Tibial artery (tissue), 4 donors: ENCODE results near the gene PPP4R3A.

Experiments used
- DNase-seq, 2 donors: peaks; one replicate each; pipeline ENCODE4 v3.0.0-alpha.2; 2019
- H3K27ac ChIP-seq, 2 donors: fragments of 200-600 bp; sonication (generic) in 1 of 2; 1 replicate in 1 of 2; 2 replicates in 1 of 2; pipeline ENCODE4 v1.5.1; 2018 to 2019; ENCODE audit warnings: mild to moderate bottlenecking in 1 of 2
- H3K27me3 ChIP-seq, 2 donors: fragments of 200-600 bp; sonication (generic) in 1 of 2; one replicate each; pipeline versions ENCODE4 v1.5.1 to v1.6.0; 2016 to 2019
- H3K36me3 ChIP-seq, 3 donors: fragments of 200-600 bp; sonication (generic) in 2 of 3; one replicate each; pipeline ENCODE4 v1.5.1; 2016 to 2019; ENCODE audit warnings: mild to moderate bottlenecking in 2 of 3
- H3K4me1 ChIP-seq, 4 donors: fragments of 200-600 bp; sonication (generic) in 2 of 4; 1 replicate in 3 of 4; 2 replicates in 1 of 4; pipeline ENCODE4 v1.5.1; 2016 to 2019
- H3K4me3 ChIP-seq, 2 donors: fragments of 200-600 bp; sonication (generic) in 1 of 2; 1 replicate in 1 of 2; 2 replicates in 1 of 2; pipeline ENCODE4 v1.5.1; 2018 to 2019; ENCODE audit warnings: mild to moderate bottlenecking in 2 of 2
- H3K9me3 ChIP-seq, 3 donors: fragments of 200-600 bp; sonication (generic) in 1 of 3; one replicate each; pipeline ENCODE4 v1.5.1; 2016 to 2019
- intact Hi-C: fragments of 100-400 bp; cut with DNase I; formaldehyde crosslinking; loops from one replicate; pipeline ENCODE4 v1.15.0; 2023; ENCODE audit warnings: low total_unique reads
- TF ChIP-seq, protein P1 (sequence below), 2 experiments: fragments of 200-600 bp in 1 of 2; fragments of 450-650 bp in 1 of 2; IDR thresholded peaks; one replicate each; pipeline ENCODE4 v1.5.1; 2017 to 2019; ENCODE audit warnings: antibody characterized with exemption in 2 of 2, mild to moderate bottlenecking in 1 of 2, moderate library complexity in 1 of 2

PPP4R3A gene

DNA sequence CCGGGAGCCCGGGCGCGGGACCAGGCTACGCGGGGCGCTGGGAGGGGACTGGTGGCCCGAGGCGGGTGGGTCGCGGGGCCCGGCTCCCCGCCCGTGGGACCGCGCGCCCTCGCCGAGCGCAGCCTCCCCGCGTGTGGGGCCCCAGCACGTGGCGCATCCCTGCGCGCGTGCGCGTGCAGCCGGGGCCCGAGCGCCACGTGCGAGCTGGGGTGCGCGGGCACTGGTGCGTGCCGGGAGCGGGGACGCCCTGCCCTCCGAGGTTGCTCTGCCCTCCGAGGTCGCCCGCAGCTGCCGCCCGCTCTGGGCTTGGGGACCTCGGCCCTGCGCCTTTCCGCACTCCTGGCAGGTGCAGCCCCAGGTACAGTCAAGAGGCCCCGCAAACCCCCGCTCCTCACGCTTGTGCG lies 92.1 kb downstream of the PPP4R3A start:
- no peaks in the 10 kb centered on the region for H3K9me3 ChIP-seq
- intact Hi-C loops = loop anchor here (5.0 kb wide), 1 partner anchor 96 kb away; no protein-coding TSS in a partner anchor
- TF ChIP-seq, protein P1, sequence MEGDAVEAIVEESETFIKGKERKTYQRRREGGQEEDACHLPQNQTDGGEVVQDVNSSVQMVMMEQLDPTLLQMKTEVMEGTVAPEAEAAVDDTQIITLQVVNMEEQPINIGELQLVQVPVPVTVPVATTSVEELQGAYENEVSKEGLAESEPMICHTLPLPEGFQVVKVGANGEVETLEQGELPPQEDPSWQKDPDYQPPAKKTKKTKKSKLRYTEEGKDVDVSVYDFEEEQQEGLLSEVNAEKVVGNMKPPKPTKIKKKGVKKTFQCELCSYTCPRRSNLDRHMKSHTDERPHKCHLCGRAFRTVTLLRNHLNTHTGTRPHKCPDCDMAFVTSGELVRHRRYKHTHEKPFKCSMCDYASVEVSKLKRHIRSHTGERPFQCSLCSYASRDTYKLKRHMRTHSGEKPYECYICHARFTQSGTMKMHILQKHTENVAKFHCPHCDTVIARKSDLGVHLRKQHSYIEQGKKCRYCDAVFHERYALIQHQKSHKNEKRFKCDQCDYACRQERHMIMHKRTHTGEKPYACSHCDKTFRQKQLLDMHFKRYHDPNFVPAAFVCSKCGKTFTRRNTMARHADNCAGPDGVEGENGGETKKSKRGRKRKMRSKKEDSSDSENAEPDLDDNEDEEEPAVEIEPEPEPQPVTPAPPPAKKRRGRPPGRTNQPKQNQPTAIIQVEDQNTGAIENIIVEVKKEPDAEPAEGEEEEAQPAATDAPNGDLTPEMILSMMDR (IDR thresholded peaks at IDR 0.05) = no peak
- H3K27me3 ChIP-seq = peaks cover 0 to 25% of the 10 kb centered on the region in 2 donors
- peaks cover 0 to 27% (median 19%) of the 10 kb centered on the region in 4 donors for H3K4me1 ChIP-seq
- DNase-seq = no peak
- H3K27ac ChIP-seq = no peak overlapping the region
- H3K4me3 ChIP-seq = peak overlapping the region; percentile 41 to 51
- H3K36me3 ChIP-seq = no peaks in the 10 kb centered on the region

DNA sequence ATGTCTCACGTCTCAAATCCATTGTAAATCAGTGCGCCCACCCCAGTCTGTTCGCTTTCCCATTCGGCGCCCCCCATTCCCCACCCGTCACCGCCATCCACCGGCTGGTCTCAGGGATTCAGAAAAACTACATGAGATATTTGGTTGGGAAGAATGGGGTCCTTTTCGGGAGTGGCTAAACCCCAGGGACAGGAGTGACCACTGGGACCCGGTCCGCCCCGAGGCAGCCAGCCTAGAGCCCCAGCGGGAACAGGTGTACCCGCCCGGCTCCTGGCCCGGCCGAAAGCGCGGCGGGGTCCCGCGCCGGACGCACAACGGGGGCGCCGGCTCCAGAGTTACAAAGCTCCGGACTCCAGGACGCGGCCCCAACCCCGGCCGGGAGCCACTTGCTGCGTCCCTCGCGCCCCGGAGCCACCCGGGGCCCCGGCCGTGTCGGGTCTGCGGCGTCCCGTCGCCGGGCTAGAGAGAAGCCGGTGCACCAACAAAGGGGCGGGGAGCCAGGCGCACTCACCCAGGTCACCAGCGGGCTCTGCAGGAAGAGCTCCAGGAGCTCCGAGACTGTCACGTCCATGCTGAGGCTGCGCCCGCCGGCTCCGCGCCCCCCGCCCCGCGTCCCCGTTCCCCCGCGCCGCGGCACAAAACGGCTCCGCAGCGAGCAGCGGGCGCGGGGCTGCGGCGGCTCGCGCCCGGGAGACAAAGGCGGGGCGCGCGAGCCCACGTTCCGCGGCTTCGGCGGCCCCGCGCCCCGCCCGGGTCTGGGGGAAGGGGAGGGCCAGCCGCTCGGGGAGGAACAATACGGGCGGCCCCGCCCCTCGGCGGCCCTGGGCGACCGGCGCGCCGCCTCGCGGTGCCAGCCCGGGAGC lies 92.8 kb downstream of the PPP4R3A start, which contains the start of gene CCDC88C:
Gene CCDC88C, minus strand, starts transcription at position 701 of the 863 bp plus-strand sequence. Its CDS starts 130 bp downstream, at position 571.
- DNase-seq = peak in 1 of 2 donors; percentile 31
- TF ChIP-seq, protein P1 (IDR thresholded peaks at IDR 0.05) = no peak
- Histone ChIP-seq H3K4me3 (peak within 1 kb of the TSS; percentile 41 to 51), H3K27me3 (peaks cover 0 to 25% of the 10 kb centered on the region in 2 donors), H3K36me3 (no peaks in the 10 kb centered on the region), H3K27ac (no peak within 1 kb of the TSS), H3K4me1 (peaks cover 0 to 27% (median 19%) of the 10 kb centered on the region in 4 donors), H3K9me3 (no peaks in the 10 kb centered on the region)
- intact Hi-C loops = loop anchor here (5.0 kb wide), 1 partner anchor 95 kb away; no protein-coding TSS in a partner anchor

DNA sequence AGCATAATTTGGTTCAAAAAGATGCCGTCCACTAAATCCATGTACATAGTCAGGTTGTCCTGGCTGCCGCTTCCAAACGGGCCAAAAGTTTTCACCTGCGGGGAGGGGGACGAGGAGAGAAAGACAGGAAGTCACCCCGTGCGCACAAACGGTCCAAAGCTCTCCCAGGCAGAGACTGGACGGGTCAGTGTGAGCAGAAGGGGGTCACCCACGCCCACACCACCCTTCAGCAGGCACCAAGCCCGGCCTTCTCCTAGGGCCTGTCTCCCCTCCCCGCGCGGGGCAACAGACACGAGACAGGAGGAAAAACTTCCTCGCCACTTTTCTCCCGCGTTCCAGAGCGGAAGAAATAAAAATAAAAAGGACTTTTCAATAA lies 93.4 kb downstream of the PPP4R3A start:
- Histone ChIP-seq H3K36me3 (no peaks in the 10 kb centered on the region), H3K4me3 (peak overlapping the region; percentile 41 to 51), H3K27ac (no peak overlapping the region), H3K27me3 (peaks cover 0 to 25% of the 10 kb centered on the region in 2 donors), H3K9me3 (no peaks in the 10 kb centered on the region), H3K4me1 (peaks cover 0 to 27% (median 19%) of the 10 kb centered on the region in 4 donors)
- intact Hi-C loops = loop anchor here (5.0 kb wide), 1 partner anchor 94 kb away; no protein-coding TSS in a partner anchor
- TF ChIP-seq, protein P1 (IDR thresholded peaks at IDR 0.05) = no peak
- no peak for DNase-seq

DNA sequence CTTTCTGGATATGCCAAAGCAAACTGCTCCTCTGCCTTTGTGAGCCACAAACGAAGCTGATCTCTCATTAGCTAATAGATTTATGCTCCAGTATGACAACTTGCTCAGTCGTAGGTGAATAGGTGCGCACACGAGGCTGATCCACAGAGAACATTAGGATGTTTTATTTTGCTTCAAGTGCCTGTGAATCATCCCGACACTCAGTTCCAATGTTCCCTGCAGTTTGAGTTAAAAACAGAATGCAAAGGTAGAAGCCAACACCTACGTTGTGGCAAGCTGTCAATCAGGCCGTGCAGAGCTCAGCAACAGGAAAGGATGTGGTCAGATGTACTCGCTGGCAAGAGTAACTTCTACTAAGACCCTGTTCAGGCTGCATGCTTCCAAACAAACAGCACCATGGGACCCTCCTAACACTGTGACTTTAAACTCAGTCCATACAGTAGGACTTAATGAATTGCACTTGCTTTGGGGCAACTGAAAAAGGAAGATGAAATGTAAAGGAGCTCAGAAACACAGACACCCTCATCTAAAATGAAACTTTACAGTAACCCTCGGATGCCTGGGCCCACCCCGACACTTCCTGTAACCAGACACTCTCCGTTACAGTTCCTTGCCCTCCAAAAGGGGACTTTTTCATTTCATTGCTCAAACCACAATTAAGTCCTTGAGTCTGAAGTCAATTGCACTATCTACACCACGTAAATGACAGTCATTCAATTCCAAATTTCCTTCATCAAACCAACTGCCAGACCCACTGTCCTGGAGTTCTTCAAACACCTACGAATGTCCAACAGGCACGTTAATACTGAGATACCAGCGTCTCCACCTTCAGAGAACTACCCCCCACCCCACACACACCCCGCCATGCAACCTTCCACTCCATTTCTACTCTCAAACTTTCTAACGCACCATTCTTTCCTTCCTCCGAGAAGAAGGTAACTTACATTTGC lies 94.0 kb downstream of the PPP4R3A start:
- H3K36me3 ChIP-seq = no peaks in the 10 kb centered on the region
- no peak for DNase-seq
- peaks cover 0 to 27% (median 19%) of the 10 kb centered on the region in 4 donors for H3K4me1 ChIP-seq
- no peak overlapping the region for H3K27ac ChIP-seq
- peaks cover 0 to 25% of the 10 kb centered on the region in 2 donors for H3K27me3 ChIP-seq
- TF ChIP-seq, protein P1 (IDR thresholded peaks at IDR 0.05) = no peak
- peak overlapping the region; percentile 41 to 51 for H3K4me3 ChIP-seq
- intact Hi-C loops = loop anchor here (5.0 kb wide), 1 partner anchor 94 kb away; no protein-coding TSS in a partner anchor
- H3K9me3 ChIP-seq = no peaks in the 10 kb centered on the region

DNA sequence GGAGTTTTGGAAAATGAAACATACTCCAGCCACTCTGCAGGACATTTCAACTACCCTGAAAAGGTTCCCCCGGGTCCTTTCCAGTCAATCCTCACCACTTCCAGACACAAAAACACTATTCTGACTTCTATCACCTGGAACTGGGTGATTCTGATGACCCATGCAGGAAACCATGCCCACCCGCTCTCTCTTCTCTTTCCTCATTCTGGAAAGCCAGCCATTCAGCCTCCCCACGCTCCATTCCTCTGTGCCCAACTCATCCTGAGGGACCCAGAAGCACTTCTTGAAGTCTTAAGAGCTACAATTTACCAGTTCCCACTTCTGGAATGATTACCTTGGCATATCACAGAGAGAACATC lies 95.7 kb downstream of the PPP4R3A start:
- intact Hi-C loops = no loop called here
- TF ChIP-seq, protein P1 (IDR thresholded peaks at IDR 0.05) = no peak
- no peaks in the 10 kb centered on the region for H3K36me3 ChIP-seq
- H3K27me3 ChIP-seq = peaks cover 0 to 25% of the 10 kb centered on the region in 2 donors
- H3K4me3 ChIP-seq = no peak overlapping the region
- peaks cover 0 to 27% (median 19%) of the 10 kb centered on the region in 4 donors for H3K4me1 ChIP-seq
- no peaks in the 10 kb centered on the region for H3K9me3 ChIP-seq
- no peak overlapping the region for H3K27ac ChIP-seq
- DNase-seq = no peak
